Measurements from ENCODE around the gene BUB1B.

The BUB1B gene

GRCh38 chr15:40241269-40242212, 80.7 kb downstream of the BUB1B start:
- DNase-seq = no peak

- DNase-seq = no peak
These were observed 81.3 kb downstream of the BUB1B start for GRCh38 chr15:40242213-40242599.

- DNase-seq = no peak
These were observed 81.7 kb downstream of the BUB1B start for GRCh38 chr15:40242601-40243000.

- no peak for DNase-seq
These were observed 82.4 kb downstream of the BUB1B start for GRCh38 chr15:40243126-40243810.

GRCh38 chr15:40244961-40245523, 84.2 kb downstream of the BUB1B start:
- DNase-seq = no peak

- no peak for DNase-seq
These were observed 85.0 kb downstream of the BUB1B start for GRCh38 chr15:40245666-40246450.

- no peak for DNase-seq
These were observed 85.8 kb downstream of the BUB1B start for GRCh38 chr15:40246496-40247280.

GRCh38 chr15:40247406-40247971, 86.6 kb downstream of the BUB1B start:
- no peak for DNase-seq

GRCh38 chr15:40248006-40248783, 87.3 kb downstream of the BUB1B start:
- no peak for DNase-seq

- DNase-seq = no peak
These were observed 88.8 kb downstream of the BUB1B start for GRCh38 chr15:40249477-40250303.

- no peak for DNase-seq
These were observed 89.4 kb downstream of the BUB1B start for GRCh38 chr15:40250304-40250656.

GRCh38 chr15:40250771-40251483, 90.1 kb downstream of the BUB1B start:
- DNase-seq = no peak

GRCh38 chr15:40251486-40252140, 90.7 kb downstream of the BUB1B start:
- DNase-seq = no peak

GRCh38 chr15:40252141-40252437, 91.2 kb downstream of the BUB1B start:
- no peak for DNase-seq

GRCh38 chr15:40252438-40253166, 91.7 kb downstream of the BUB1B start:
- DNase-seq = no peak

GRCh38 chr15:40253167-40253790, 92.4 kb downstream of the BUB1B start:
- DNase-seq = no peak

GRCh38 chr15:40254452-40254851, 93.6 kb downstream of the BUB1B start:
- DNase-seq = no peak

- no peak for DNase-seq
These were observed 94.2 kb downstream of the BUB1B start for GRCh38 chr15:40255033-40255432.
